Lower leg skin (tissue), 3 donors: ENCODE results near the gene TOP1.

Source experiments
- POLR2A ChIP-seq, 2 donors: fragments of 450-650 bp; IDR thresholded peaks; one replicate each; pipeline ENCODE4 v1.6.1; 2016 to 2017; ENCODE audit warnings: antibody characterized with exemption in 2 of 2, mild to moderate bottlenecking in 1 of 2, moderate library complexity in 1 of 2
- TF ChIP-seq, protein P1 (sequence below), 3 donors: fragments of 450-650 bp; IDR thresholded peaks; one replicate each; pipeline ENCODE4 v1.5.1; 2016; ENCODE audit warnings: antibody characterized with exemption in 3 of 3, mild to moderate bottlenecking in 3 of 3, moderate library complexity in 2 of 3

DNA sequence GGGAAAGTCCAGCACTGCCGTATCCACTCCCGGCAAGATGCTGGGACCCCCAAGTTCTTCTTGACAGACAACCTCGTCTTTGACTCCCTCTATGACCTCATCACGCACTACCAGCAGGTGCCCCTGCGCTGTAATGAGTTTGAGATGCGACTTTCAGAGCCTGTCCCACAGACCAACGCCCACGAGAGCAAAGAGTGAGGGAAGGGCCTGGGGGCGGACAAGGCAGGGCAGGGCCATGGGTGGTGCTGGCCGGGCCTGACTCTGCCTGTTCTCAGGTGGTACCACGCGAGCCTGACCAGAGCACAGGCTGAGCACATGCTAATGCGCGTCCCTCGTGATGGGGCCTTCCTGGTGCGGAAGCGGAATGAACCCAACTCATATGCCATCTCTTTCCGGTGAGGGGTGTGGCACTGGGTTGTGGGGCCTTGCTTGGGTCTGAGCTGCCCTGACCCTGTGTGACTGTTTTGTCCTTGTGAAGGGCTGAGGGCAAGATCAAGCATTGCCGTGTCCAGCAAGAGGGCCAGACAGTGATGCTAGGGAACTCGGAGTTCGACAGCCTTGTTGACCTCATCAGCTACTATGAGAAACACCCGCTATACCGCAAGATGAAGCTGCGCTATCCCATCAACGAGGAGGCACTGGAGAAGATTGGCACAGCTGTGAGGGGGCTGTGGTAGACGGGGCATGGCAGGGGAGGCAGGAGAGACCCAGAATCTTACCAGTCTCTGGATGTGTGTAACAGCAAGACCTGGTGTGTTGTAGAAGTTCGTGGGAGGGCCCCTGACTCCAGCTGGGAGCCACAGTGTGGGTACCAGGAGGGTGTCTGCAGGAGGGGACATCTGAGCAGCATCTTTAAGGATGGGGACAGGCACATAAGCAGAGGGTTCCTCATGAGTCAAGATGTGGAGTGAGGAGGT is 137.8 kb downstream of the TOP1 start:
- TF ChIP-seq POLR2A (IDR thresholded peaks at IDR 0.05), result no peak
- TF ChIP-seq, protein P1, sequence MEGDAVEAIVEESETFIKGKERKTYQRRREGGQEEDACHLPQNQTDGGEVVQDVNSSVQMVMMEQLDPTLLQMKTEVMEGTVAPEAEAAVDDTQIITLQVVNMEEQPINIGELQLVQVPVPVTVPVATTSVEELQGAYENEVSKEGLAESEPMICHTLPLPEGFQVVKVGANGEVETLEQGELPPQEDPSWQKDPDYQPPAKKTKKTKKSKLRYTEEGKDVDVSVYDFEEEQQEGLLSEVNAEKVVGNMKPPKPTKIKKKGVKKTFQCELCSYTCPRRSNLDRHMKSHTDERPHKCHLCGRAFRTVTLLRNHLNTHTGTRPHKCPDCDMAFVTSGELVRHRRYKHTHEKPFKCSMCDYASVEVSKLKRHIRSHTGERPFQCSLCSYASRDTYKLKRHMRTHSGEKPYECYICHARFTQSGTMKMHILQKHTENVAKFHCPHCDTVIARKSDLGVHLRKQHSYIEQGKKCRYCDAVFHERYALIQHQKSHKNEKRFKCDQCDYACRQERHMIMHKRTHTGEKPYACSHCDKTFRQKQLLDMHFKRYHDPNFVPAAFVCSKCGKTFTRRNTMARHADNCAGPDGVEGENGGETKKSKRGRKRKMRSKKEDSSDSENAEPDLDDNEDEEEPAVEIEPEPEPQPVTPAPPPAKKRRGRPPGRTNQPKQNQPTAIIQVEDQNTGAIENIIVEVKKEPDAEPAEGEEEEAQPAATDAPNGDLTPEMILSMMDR (IDR thresholded peaks at IDR 0.05), result no peak
